ENCODE data around the gene CIB4.
"Not testable (repeated sequence)": the region's sequence is repeated elsewhere in the genome, so short reads cannot be mapped to it uniquely, and the experiment has no call there.

The CIB4 gene

DNA sequence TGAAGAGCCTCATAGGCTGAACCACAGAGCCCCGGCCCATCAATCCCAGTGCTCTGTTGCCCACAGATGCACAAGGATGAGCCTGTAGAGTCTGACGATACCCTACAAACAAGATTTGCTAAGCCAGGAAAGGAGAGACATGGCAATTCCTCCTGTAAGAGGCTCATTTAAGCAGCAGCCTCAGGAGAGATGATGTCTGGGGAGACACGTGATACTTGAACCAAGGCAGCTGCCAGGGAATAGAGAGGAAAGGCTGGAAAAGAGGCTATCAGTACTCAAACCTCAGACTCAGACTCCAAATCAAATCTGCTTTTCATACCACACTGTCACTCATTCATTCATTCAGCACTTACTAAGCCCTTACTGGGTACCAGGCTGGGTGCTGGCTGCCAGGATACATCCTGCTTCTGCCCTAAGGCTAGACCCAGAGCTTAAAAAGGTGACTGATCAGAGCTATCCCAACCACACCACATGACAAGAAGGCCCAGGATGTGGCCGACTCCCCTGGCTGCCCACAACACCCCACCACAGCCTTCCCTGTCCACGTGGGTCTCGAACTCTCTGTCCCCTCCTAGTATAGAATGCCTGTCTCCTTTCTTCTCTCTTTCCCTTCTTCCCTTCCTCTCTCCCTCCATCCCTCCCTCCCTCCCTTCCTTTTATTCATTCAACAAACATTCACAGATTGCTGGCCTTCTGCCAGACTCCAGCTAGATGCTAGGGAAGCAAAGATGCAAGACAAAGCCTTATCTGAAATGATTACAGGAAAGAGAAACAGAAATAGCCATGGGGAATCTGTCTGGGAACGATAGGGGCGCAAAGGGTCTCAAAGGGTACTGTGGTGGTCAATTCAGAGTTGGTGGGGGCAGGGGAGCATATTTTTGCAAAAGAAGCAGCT, 27.9 kb upstream of the CIB4 start:
- TF ChIP-seq, protein P1, sequence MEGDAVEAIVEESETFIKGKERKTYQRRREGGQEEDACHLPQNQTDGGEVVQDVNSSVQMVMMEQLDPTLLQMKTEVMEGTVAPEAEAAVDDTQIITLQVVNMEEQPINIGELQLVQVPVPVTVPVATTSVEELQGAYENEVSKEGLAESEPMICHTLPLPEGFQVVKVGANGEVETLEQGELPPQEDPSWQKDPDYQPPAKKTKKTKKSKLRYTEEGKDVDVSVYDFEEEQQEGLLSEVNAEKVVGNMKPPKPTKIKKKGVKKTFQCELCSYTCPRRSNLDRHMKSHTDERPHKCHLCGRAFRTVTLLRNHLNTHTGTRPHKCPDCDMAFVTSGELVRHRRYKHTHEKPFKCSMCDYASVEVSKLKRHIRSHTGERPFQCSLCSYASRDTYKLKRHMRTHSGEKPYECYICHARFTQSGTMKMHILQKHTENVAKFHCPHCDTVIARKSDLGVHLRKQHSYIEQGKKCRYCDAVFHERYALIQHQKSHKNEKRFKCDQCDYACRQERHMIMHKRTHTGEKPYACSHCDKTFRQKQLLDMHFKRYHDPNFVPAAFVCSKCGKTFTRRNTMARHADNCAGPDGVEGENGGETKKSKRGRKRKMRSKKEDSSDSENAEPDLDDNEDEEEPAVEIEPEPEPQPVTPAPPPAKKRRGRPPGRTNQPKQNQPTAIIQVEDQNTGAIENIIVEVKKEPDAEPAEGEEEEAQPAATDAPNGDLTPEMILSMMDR (IDR thresholded peaks at IDR 0.05; ENCODE audit: low read depth, low read length, missing control alignments), result no peak
- H3K4me3 ChIP-seq (ENCODE audit: low read depth, low read length), result no peak overlapping the region
- no peak for DNase-seq (ENCODE audit: low read depth)
- in situ Hi-C loops (cut with HindIII; ENCODE audit: low sequenced_read_pairs), result no loop called here

DNA sequence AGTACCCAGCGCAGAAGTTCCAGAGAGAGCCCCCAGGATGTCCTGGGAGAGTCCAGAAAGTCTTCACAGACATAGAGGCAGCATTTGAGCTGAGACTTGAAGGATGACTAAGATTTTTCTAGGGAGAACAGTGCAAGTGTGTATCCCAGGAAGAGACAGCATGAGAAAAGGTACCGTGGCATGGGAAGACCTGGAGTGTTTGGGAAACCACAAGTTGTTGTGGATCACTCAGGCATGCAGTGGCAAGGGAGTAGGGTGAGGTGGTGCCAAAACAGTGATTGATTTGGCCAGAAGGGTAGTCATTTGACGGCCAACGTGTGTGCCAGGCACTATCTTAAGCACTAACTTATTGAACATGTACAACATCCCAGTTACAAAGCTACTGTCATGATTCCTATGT, 26.9 kb upstream of the CIB4 start:
- H3K4me3 ChIP-seq (ENCODE audit: low read depth, low read length), result no peak overlapping the region
- in situ Hi-C loops (cut with HindIII; ENCODE audit: low sequenced_read_pairs), result no loop called here
- TF ChIP-seq, protein P1 (IDR thresholded peaks at IDR 0.05; ENCODE audit: low read depth, low read length, missing control alignments), result no peak
- no peak for DNase-seq (ENCODE audit: low read depth)

- H3K4me3 ChIP-seq (ENCODE audit: low read depth, low read length), result no peak overlapping the region
- in situ Hi-C loops (cut with HindIII; ENCODE audit: low sequenced_read_pairs), result no loop called here
- TF ChIP-seq, protein P1 (IDR thresholded peaks at IDR 0.05; ENCODE audit: low read depth, low read length, missing control alignments), result no peak
- DNase-seq (ENCODE audit: low read depth), result no peak
Observed at GRCh38 chr2:26666671-26667070, 25.5 kb upstream of the CIB4 start.

DNA sequence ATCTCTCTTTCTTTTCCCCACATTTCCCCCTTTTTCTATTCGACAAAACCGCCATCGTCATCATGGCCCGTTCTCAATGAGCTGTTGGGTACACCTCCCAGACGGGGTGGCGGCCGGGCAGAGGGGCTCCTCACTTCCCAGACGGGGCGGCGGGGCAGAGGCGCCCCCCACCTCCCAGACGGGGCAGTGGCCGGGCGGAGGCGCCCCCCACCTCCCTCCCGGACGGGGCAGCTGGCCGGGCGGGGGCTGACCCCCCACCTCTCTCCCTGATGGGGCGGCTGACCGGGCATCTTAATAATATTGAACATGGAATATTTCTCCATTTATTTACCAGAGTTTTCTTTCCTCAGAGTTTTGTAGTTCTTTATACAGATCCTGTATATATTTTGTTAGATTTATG, 24.1 kb upstream of the CIB4 start:
- in situ Hi-C loops (cut with HindIII; ENCODE audit: low sequenced_read_pairs); H3K4me3 ChIP-seq (ENCODE audit: low read depth, low read length); DNase-seq (ENCODE audit: low read depth): not testable (repeated sequence)

GRCh38 chr2:26660363-26660962, 19.3 kb upstream of the CIB4 start:
- TF ChIP-seq, protein P1 (IDR thresholded peaks at IDR 0.05; ENCODE audit: low read depth, low read length, missing control alignments), result no peak
- in situ Hi-C loops (cut with HindIII; ENCODE audit: low sequenced_read_pairs), result no loop called here
- no peak for DNase-seq (ENCODE audit: low read depth)
- no peak overlapping the region for H3K4me3 ChIP-seq (ENCODE audit: low read depth, low read length)

DNA sequence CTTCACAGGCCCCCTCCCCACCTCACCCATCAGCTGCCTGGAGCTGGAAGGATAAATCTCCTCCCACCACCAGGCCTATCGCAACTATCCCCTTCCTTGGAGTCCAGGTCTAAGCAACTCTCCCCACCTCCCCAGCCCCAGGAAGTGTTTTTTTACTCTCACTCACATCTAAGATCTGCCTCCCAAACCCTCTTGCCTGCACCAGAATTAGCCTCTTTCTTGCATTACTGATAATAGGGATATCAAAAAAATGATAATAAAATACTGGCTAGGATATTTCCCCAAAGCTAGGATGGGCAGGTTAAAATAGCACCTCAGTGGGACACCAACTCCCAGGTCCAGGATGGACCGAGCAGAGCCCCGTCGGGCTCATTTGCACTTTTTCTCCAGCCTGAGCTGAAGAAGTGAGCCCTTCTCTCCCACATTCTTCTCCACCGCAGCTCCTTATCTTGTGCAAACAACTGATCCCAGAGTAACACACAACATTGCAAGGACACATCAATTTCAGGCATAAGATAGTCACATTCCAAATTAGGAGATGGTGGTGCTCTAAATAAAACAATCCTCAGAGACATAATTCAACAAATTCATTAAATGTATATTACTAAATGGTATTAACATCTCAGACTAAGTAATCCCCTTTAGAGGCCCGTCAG, 17.7 kb upstream of the CIB4 start:
- no peak for DNase-seq (ENCODE audit: low read depth)
- in situ Hi-C loops (cut with HindIII; ENCODE audit: low sequenced_read_pairs), result no loop called here
- TF ChIP-seq, protein P1 (IDR thresholded peaks at IDR 0.05; ENCODE audit: low read depth, low read length, missing control alignments), result no peak
- no peak overlapping the region for H3K4me3 ChIP-seq (ENCODE audit: low read depth, low read length)

DNA sequence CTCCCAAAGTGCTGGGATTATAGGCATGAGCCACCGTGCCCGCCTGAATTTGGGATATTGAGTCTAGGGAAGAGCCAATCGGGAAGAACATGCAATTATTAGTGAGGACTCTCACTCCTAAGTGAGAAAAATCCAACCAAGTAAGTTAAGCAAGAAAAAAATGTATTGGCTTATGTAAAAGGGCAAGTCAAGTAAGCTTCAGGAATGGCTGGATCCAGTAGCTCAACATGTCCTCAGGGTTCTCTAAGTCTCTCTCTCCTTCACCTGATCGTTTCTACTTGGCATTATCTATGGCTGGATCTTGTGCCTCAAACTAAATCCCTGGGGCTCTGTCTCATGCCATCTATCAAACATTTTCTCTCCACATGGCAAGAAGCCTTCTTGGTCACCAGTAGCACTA, 16.1 kb upstream of the CIB4 start:
- in situ Hi-C loops (cut with HindIII; ENCODE audit: low sequenced_read_pairs), result no loop called here
- no peak overlapping the region for H3K4me3 ChIP-seq (ENCODE audit: low read depth, low read length)
- TF ChIP-seq, protein P1 (IDR thresholded peaks at IDR 0.05; ENCODE audit: low read depth, low read length, missing control alignments), result no peak
- DNase-seq (ENCODE audit: low read depth), result no peak

All from astrocyte of the cerebellum (primary cell).